ENCODE results near the gene C15orf61.

The C15orf61 gene

DNA sequence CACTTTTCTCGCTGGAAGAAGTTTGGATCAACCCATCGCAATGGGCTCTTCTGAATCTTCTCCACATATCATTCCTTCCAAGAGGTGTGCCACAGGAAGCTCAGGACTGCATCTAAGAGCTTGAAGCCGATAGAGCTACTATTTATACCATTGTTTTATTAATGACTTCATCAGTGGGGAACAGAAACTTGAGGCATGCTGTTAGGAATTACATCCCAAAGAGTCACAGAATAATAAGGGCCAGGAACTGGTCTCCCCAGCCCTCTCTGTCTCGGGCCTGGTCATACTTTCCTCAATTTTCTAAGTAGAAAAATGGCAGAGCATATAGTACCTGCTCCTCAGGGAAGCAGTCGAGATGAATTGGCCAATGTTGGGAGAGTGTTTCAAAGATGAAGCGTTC is 16.9 kb upstream of the C15orf61 start:
- Histone ChIP-seq H3K36me3 (ENCODE audit: control insufficient read depth in 5 of 5, insufficient read depth in 5 of 5, low read length in 5 of 5) (no peaks in the 10 kb centered on the region), H3K9me3 (ENCODE audit: control insufficient read depth in 5 of 5, low read length in 5 of 5) (no peaks in the 10 kb centered on the region), H3K4me1 (ENCODE audit: control insufficient read depth in 5 of 5, insufficient read depth in 5 of 5, low read length in 5 of 5) (peaks cover 0 to 25% (median 18%) of the 10 kb centered on the region in 5 donors), H3K27me3 (ENCODE audit: control insufficient read depth in 5 of 5, insufficient read depth in 4 of 5, low read length in 5 of 5) (no peaks in the 10 kb centered on the region), H3K4me3 (ENCODE audit: low read depth in 1 of 5, low read length in 5 of 5) (no peak overlapping the region), H3K9ac (ENCODE audit: low read length in 5 of 5) (no peak overlapping the region), H3K27ac (ENCODE audit: low read depth, low read length) (no peak overlapping the region)

GRCh38 chr15:67504796-67505195 is 16.1 kb upstream of the C15orf61 start:
- H3K4me1 ChIP-seq (ENCODE audit: control insufficient read depth in 5 of 5, insufficient read depth in 5 of 5, low read length in 5 of 5) = peaks cover 0 to 25% (median 18%) of the 10 kb centered on the region in 5 donors
- H3K27ac ChIP-seq (ENCODE audit: low read depth, low read length) = no peak overlapping the region
- no peaks in the 10 kb centered on the region for H3K9me3 ChIP-seq (ENCODE audit: control insufficient read depth in 5 of 5, low read length in 5 of 5)

GRCh38 chr15:67505675-67506572 is 15.0 kb upstream of the C15orf61 start:
- peaks cover 0 to 25% (median 18%) of the 10 kb centered on the region in 5 donors for H3K4me1 ChIP-seq (ENCODE audit: control insufficient read depth in 5 of 5, insufficient read depth in 5 of 5, low read length in 5 of 5)
- H3K27me3 ChIP-seq (ENCODE audit: control insufficient read depth in 5 of 5, insufficient read depth in 4 of 5, low read length in 5 of 5) = no peaks in the 10 kb centered on the region
- no peak overlapping the region for H3K9ac ChIP-seq (ENCODE audit: low read length in 5 of 5)
- H3K27ac ChIP-seq (ENCODE audit: low read depth, low read length) = no peak overlapping the region
- H3K4me3 ChIP-seq (ENCODE audit: low read depth in 1 of 5, low read length in 5 of 5) = no peak overlapping the region
- H3K36me3 ChIP-seq (ENCODE audit: control insufficient read depth in 5 of 5, insufficient read depth in 5 of 5, low read length in 5 of 5) = peaks cover 0 to 4% (median 0%) of the 10 kb centered on the region in 5 donors
- H3K9me3 ChIP-seq (ENCODE audit: control insufficient read depth in 5 of 5, low read length in 5 of 5) = no peaks in the 10 kb centered on the region

More at GRCh38 chr15:67504796-67505195, 16.1 kb upstream of the C15orf61 start:
- H3K9ac ChIP-seq (ENCODE audit: low read length in 5 of 5) = no peak overlapping the region
- H3K36me3 ChIP-seq (ENCODE audit: control insufficient read depth in 5 of 5, insufficient read depth in 5 of 5, low read length in 5 of 5) = no peaks in the 10 kb centered on the region
- no peak overlapping the region for H3K4me3 ChIP-seq (ENCODE audit: low read depth in 1 of 5, low read length in 5 of 5)
- no peaks in the 10 kb centered on the region for H3K27me3 ChIP-seq (ENCODE audit: control insufficient read depth in 5 of 5, insufficient read depth in 4 of 5, low read length in 5 of 5)

- Histone ChIP-seq H3K27me3 (ENCODE audit: control insufficient read depth in 5 of 5, insufficient read depth in 4 of 5, low read length in 5 of 5) (no peaks in the 10 kb centered on the region), H3K4me3 (ENCODE audit: low read depth in 1 of 5, low read length in 5 of 5) (no peak overlapping the region), H3K27ac (ENCODE audit: low read depth, low read length) (no peak overlapping the region), H3K4me1 (ENCODE audit: control insufficient read depth in 5 of 5, insufficient read depth in 5 of 5, low read length in 5 of 5) (peaks cover 0 to 23% (median 15%) of the 10 kb centered on the region in 5 donors), H3K36me3 (ENCODE audit: control insufficient read depth in 5 of 5, insufficient read depth in 5 of 5, low read length in 5 of 5) (peaks cover 0 to 4% (median 0%) of the 10 kb centered on the region in 5 donors), H3K9ac (ENCODE audit: low read length in 5 of 5) (no peak overlapping the region), H3K9me3 (ENCODE audit: control insufficient read depth in 5 of 5, low read length in 5 of 5) (no peaks in the 10 kb centered on the region)
These were observed 13.9 kb upstream of the C15orf61 start for GRCh38 chr15:67506775-67507747.

- H3K4me3 ChIP-seq (ENCODE audit: low read depth in 1 of 5, low read length in 5 of 5) = no peak overlapping the region
- no peaks in the 10 kb centered on the region for H3K27me3 ChIP-seq (ENCODE audit: control insufficient read depth in 5 of 5, insufficient read depth in 4 of 5, low read length in 5 of 5)
- H3K27ac ChIP-seq (ENCODE audit: low read depth, low read length) = no peak overlapping the region
- peaks cover 0 to 13% (median 5%) of the 10 kb centered on the region in 5 donors for H3K36me3 ChIP-seq (ENCODE audit: control insufficient read depth in 5 of 5, insufficient read depth in 5 of 5, low read length in 5 of 5)
- H3K9me3 ChIP-seq (ENCODE audit: control insufficient read depth in 5 of 5, low read length in 5 of 5) = no peaks in the 10 kb centered on the region
- peaks cover 0 to 27% (median 19%) of the 10 kb centered on the region in 5 donors for H3K4me1 ChIP-seq (ENCODE audit: control insufficient read depth in 5 of 5, insufficient read depth in 5 of 5, low read length in 5 of 5)
- H3K9ac ChIP-seq (ENCODE audit: low read length in 5 of 5) = no peak overlapping the region
These were observed 12.5 kb upstream of the C15orf61 start for GRCh38 chr15:67508407-67508806.

DNA sequence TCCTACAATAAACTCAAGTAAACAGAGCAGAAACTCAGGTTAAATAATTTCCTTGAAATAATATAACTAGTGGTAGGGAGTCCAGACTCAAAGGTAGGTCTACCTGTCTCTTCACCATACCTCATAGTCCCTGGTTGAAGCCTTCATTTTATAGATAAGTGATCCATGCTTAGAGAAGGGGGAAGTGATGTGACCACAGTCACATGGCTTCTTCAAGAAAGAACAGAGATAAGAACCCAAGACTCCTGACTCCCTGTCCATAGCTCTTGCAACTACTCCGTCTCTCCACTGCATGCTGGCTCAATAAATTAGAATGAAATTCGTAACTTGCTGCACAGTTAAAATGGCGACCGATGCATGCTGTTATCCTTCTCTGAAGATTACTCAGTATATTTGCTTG is 11.0 kb upstream of the C15orf61 start:
- Histone ChIP-seq H3K9me3 (ENCODE audit: control insufficient read depth in 5 of 5, low read length in 5 of 5) (no peaks in the 10 kb centered on the region), H3K36me3 (ENCODE audit: control insufficient read depth in 5 of 5, insufficient read depth in 5 of 5, low read length in 5 of 5) (peaks cover 0 to 19% (median 7%) of the 10 kb centered on the region in 5 donors), H3K4me3 (ENCODE audit: low read depth in 1 of 5, low read length in 5 of 5) (no peak overlapping the region), H3K27me3 (ENCODE audit: control insufficient read depth in 5 of 5, insufficient read depth in 4 of 5, low read length in 5 of 5) (no peaks in the 10 kb centered on the region), H3K9ac (ENCODE audit: low read length in 5 of 5) (no peak overlapping the region), H3K4me1 (ENCODE audit: control insufficient read depth in 5 of 5, insufficient read depth in 5 of 5, low read length in 5 of 5) (peaks cover 0 to 27% (median 18%) of the 10 kb centered on the region in 5 donors), H3K27ac (ENCODE audit: low read depth, low read length) (no peak overlapping the region)

DNA sequence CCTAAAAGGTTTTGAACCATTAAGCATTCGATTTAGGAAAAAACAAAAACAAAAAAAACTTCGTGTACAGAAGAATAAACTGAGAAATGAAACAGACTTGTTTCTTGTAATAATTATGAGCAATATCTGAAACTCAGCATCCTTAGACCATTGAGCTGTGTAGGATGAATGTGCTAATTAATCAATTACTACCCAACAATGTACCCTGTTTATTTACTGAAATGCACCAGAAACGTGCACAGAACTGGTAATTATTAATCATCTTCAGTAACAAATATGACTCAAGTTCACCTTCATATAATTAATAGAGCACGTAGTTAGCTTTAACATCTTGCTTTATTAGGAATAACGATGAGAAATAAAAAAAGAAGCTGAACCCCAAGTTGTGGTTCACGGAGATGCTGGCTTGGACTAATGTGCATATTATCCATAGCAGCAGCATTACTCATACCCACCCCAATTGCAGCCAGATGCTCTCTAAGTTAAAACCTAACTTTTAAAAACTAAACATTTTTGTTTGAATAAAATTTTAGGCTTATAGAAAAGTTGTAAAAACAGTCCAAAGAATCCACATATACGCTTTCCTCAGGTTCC is 10.2 kb upstream of the C15orf61 start:
- H3K4me3 ChIP-seq (ENCODE audit: low read depth in 1 of 5, low read length in 5 of 5) = no peak overlapping the region
- no peak overlapping the region for H3K9ac ChIP-seq (ENCODE audit: low read length in 5 of 5)
- H3K36me3 ChIP-seq (ENCODE audit: control insufficient read depth in 5 of 5, insufficient read depth in 5 of 5, low read length in 5 of 5) = peaks cover 0 to 19% (median 9%) of the 10 kb centered on the region in 5 donors
- H3K9me3 ChIP-seq (ENCODE audit: control insufficient read depth in 5 of 5, low read length in 5 of 5) = no peaks in the 10 kb centered on the region
- no peaks in the 10 kb centered on the region for H3K27me3 ChIP-seq (ENCODE audit: control insufficient read depth in 5 of 5, insufficient read depth in 4 of 5, low read length in 5 of 5)
- H3K4me1 ChIP-seq (ENCODE audit: control insufficient read depth in 5 of 5, insufficient read depth in 5 of 5, low read length in 5 of 5) = peaks cover 0 to 23% (median 16%) of the 10 kb centered on the region in 5 donors
- no peak overlapping the region for H3K27ac ChIP-seq (ENCODE audit: low read depth, low read length)

DNA sequence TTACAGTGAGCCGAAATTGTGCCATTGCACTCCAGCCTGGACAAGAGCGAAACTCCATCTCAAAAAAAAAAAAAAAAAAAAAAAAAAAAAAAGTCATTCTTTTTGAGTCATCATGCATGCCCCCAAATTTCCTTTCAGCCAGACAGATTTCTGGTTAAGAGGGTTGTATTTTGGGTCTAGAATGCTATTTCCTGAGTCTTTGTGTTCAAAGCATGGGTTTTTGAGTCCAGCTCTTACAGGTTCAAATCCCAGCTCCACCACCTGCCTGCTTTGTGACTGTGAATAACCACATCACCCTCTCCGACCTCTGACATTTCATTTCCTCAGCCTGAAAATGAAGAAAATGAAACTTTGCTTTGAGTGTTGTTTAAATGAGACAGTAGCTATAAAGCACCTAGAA is 9.3 kb upstream of the C15orf61 start:
- no peak overlapping the region for H3K27ac ChIP-seq (ENCODE audit: low read depth, low read length)
- no peaks in the 10 kb centered on the region for H3K9me3 ChIP-seq (ENCODE audit: control insufficient read depth in 5 of 5, low read length in 5 of 5)
- H3K4me3 ChIP-seq (ENCODE audit: low read depth in 1 of 5, low read length in 5 of 5) = no peak overlapping the region
- H3K9ac ChIP-seq (ENCODE audit: low read length in 5 of 5) = no peak overlapping the region
- H3K27me3 ChIP-seq (ENCODE audit: control insufficient read depth in 5 of 5, insufficient read depth in 4 of 5, low read length in 5 of 5) = no peaks in the 10 kb centered on the region
- H3K4me1 ChIP-seq (ENCODE audit: control insufficient read depth in 5 of 5, insufficient read depth in 5 of 5, low read length in 5 of 5) = peaks cover 0 to 20% (median 13%) of the 10 kb centered on the region in 5 donors
- H3K36me3 ChIP-seq (ENCODE audit: control insufficient read depth in 5 of 5, insufficient read depth in 5 of 5, low read length in 5 of 5) = peaks cover 0 to 19% (median 9%) of the 10 kb centered on the region in 5 donors

DNA sequence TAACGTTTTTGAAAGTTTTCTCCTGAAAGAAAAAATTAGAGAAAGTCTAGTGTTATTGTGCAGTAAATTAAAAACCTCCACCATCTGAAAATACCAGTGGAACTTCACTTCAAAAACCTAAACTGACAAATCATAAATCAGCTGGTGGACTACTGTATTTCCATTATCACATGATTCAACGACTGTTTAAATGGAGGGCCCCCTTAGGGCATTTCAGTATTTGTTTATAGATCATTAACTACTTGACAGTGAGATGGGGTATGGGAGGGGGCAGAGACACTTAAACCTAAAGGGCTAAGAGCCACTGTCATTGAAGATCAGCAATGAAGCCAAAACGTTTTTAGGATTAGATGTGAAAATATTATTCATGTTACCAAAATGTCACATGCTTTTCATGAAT is 8.8 kb upstream of the C15orf61 start:
- Histone ChIP-seq H3K4me3 (ENCODE audit: low read depth in 1 of 5, low read length in 5 of 5) (no peak overlapping the region), H3K27me3 (ENCODE audit: control insufficient read depth in 5 of 5, insufficient read depth in 4 of 5, low read length in 5 of 5) (no peaks in the 10 kb centered on the region), H3K36me3 (ENCODE audit: control insufficient read depth in 5 of 5, insufficient read depth in 5 of 5, low read length in 5 of 5) (peaks cover 0 to 19% (median 9%) of the 10 kb centered on the region in 5 donors), H3K9me3 (ENCODE audit: control insufficient read depth in 5 of 5, low read length in 5 of 5) (no peaks in the 10 kb centered on the region), H3K4me1 (ENCODE audit: control insufficient read depth in 5 of 5, insufficient read depth in 5 of 5, low read length in 5 of 5) (peaks cover 0 to 19% (median 9%) of the 10 kb centered on the region in 5 donors), H3K27ac (ENCODE audit: low read depth, low read length) (no peak overlapping the region), H3K9ac (ENCODE audit: low read length in 5 of 5) (no peak overlapping the region)

Measured in subcutaneous abdominal adipose tissue (tissue), 5 donors.